Stimulated activated CD4-positive, alpha-beta T cell treated with anti-CD3 and anti-CD28 coated beads, Interleukin-2, amount 100 ng/mL, for 4 hours (primary cell): ENCODE data around the gene ZNF438.
A peak's percentile ranks its signal among the peaks of the same experiment; 100 is the strongest.
"Not testable (repeated sequence)": the region's sequence is repeated elsewhere in the genome, so short reads cannot be mapped to it uniquely, and the experiment has no call there.

Source experiments
- DNase-seq: peaks from one replicate; pipeline ENCODE4 v3.0.0-alpha.2; 2020; ENCODE audit warnings: low read depth

ZNF438 gene, protein sequence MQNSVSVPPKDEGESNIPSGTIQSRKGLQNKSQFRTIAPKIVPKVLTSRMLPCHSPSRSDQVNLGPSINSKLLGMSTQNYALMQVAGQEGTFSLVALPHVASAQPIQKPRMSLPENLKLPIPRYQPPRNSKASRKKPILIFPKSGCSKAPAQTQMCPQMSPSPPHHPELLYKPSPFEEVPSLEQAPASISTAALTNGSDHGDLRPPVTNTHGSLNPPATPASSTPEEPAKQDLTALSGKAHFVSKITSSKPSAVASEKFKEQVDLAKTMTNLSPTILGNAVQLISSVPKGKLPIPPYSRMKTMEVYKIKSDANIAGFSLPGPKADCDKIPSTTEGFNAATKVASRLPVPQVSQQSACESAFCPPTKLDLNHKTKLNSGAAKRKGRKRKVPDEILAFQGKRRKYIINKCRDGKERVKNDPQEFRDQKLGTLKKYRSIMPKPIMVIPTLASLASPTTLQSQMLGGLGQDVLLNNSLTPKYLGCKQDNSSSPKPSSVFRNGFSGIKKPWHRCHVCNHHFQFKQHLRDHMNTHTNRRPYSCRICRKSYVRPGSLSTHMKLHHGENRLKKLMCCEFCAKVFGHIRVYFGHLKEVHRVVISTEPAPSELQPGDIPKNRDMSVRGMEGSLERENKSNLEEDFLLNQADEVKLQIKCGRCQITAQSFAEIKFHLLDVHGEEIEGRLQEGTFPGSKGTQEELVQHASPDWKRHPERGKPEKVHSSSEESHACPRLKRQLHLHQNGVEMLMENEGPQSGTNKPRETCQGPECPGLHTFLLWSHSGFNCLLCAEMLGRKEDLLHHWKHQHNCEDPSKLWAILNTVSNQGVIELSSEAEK

DNA sequence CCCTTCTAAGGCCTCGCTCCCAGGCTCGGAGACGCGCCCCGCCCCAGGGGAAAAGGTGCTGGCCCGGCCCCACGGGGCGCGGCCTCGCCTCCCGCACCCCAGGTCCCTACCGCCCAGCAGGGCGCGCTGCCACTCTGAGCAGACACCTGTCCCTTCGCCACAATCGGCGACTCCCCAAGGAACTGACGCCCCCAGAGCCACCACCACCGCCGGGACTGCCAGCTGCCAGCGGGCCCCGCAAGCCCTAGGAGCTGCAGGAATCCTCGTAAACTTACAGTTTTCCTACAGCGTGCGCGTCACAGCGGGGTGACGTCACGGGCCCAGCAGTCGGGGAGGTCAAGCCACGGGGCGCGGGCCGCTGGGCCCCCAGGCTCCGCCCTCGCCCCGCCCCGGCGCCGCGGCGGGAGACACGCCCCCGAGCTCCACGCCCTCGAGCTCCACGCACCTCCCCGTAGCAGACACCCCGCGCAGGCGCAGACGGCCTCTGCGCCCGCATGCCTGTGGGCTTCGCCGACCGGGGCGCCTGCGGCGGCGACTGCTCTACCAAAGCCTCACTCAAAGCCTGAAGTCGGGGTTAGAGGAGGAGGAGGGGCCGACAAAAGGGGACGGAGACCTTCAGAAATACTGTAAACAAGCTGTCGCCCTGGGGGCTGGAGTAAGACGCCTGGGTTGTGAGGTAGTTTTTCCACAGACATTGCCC, at the start of gene ZNF438:
ZNF438 (minus strand) TSS at position 308 of the 700 bp plus-strand sequence. CDS start 154,831 bp downstream, outside the sequence.
- DNase-seq = peak; percentile 92

DNA sequence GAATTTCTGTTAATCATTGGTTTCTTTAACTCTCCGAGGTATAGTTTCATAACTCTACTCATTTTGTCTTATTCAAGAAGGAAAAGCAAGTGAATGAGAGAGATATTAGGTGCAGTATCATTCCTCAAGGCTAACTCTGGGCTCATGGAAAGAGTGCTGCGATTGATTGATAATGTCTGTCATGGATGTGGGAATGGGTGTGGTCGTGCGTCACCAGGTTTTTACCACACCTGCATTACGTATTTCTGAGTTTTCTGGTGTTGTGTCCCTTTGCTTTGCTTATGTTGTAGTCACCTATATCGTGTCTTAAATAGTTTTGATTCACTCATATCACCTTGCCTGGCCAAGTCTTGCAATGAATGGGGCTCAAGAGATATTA, 44.9 kb upstream of the ZNF438 start:
- DNase-seq = no peak

DNA sequence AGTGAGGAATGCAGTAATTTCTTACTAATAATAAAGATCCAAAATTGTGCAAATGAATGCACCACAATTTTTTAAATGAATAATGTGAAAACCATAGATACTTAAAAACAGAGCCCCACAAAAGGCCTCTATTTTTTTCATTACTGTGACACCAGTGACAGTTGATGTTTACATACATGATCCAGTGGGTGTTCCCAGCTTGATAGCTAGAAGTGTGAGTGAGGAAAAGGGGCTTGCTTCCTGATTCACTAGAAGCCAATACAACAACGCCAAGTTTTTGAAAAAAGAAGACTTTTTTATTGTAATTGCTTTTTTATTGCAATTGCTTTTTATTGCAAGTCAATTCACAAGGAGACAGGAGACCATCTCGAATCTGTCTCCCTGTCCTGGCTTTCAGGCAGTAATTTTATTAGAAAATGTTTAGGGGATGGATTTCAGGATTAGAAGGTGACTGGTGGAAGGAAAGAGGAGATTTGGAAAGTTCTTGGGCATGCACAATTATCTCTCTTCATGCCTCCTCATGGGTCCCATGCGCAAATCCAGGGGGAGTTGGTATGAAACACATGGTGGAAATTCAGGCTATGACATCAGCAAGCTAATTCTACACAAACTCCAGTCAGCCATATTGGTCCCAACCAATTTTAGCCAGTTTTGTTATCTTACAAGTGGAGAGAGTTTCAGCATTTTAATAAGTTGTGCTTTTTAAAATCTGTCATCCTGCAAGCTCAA, 44.4 kb upstream of the ZNF438 start:
- DNase-seq = no peak

DNA sequence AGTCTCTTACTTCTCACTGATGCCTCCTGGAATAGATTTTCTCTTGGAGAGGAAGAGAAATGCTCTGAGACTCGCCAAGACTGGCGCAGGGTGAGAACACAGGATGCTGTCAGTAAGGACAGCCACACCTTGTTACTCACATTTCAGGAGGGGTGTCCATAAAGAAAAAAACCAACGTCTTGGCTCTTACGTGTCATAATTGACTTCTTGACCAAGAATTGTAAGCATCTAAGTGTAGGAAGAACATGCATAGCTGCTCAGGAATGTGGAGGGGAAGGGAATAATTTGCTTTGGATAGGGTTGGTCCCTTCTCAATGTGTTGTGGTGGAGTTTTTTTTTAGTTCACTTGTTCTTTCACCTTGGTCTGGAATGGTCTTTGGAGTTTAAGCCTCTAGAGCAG, 43.8 kb upstream of the ZNF438 start:
- DNase-seq = no peak

DNA sequence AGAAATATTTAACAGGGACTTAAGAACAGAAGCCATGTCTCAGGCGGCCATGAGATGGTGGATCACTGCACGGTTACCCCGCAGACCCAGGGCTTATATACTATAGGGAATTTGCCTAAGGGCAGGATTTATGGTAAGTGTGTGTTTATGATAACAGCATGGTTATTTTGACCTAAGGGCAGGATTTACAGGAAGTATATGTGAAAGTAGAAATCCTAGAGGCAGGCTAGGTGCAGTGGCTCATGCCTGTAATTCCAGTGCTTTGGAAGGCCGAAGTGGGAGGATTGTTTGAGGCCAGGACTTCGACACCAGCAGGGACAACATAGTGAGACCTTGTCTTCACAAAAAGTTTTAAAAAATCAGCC, 43.0 kb upstream of the ZNF438 start:
- no peak for DNase-seq

DNA sequence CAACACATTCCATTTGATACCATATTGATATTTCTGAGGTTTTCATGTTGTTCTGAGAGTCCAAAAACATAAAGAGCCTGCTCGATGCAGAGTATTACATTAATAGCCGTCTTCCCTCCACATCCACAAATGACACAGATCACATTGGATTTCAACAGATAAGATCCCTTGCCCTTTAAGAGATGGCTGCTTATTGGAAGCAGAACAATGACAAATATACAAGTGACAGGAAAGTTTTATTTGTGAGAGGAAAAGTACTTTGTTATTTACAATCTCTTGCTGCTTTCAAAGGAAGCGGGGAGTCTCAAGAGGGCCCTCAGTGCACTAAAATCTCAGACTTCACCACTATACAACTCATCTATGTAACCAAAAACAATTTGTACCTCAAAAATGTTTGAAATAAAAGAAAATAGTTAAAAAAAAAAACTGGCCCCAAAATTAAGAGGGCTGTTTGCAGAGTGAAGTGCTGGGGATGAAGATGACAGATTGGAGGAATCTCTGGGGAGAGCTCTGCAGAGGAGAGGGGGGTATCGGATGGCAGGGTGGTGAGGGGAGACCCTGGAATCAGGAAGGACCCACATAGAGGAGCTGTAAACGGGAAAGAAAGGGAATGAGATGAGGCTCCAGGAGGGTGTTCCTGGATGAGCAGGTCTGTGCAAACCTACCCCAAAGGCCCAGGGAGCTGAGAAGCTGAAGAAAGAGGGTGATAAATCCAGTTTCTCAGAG, 42.5 kb upstream of the ZNF438 start:
- no peak for DNase-seq

DNA sequence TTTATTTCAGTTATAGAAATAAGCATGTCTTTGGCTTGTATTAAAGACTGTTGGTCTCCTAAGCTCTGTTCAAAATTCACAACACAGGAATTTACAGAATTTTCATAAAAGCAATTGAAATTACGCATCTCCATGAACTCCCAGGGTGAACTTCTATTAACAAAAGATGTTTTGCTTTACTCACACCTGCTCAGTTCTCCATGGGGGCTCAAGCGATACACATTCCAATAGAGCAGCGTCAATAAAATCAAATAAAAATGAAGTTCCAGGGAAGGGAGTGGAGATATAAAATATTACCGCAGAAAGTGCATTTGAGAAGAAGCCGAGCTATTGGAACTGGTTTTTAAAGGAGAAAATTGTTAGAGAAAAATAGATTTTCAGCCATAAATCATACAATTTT, 41.5 kb upstream of the ZNF438 start:
- no peak for DNase-seq

DNA sequence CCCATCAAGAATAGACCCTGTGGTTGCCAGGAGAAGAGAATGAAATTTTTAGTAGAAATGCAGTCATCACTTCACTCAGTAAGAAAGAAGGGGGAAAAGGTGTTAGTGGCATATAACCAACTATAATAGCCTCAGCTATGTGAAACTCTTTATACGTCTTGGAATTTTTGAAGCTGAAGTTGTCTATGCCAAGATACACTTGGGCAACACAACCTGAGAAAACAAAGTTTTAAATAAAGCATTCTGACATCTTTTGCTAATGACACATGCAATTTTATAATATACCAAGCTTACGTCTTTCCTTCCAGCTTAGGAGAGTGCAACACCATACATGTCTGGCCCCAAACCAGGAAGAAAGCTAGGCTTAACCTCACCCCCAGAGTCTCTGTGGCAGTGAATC, 40.8 kb upstream of the ZNF438 start:
- no peak for DNase-seq

DNA sequence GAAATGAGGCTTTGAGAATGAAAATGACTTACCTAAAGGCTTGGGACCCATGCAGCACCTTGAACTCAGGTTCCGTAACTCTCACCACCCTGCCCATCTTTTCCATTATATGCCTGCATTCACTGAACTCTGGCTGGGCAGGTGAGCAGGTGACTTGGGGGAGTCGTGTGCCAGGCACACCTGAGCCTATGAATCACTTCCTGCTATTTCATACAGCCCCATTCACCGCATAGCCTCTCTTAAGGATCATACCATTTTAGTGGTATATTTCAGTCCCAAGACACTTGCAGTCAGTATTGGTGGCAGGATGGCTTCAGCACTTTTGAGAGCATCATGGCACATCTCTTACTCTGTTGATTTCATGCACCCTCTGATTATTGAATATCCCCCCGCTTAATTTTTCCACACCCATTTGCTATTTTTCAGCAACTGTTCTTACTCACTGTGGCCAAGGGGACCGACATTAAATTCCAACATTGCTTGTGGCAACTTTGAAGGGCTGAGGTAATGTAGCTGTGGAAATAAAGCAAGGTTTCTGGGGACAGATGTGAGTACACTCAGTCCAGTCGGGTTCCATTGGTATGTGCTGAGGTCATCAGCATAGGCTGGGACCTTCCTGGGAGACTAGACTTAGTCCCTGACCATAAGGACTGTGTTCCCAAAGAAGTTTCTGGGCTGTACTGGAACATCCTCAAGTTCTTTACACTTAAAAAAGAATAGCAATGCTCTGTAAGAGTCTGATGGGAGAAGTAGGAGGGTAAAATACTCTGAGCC, 39.8 kb upstream of the ZNF438 start:
- DNase-seq = no peak

DNA sequence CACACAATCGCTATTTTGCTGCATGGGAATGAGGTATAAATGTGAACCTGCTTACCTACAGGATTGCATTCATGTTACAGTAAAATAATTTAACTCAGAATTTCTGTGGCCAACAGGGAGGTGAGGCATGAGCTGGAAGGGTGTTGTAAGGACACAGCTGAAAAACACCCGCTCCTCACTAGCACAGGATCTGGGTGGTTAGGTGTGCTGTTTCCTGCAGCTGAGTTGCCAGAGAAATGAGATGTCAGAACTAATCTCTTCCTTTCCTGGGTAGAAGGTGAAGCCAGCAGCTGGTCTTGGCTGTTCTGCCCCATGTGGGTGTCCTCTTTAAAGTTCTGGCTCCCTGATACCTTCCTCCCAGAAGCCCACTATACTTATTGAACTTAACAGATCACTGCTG, 39.0 kb upstream of the ZNF438 start:
- DNase-seq = no peak

DNA sequence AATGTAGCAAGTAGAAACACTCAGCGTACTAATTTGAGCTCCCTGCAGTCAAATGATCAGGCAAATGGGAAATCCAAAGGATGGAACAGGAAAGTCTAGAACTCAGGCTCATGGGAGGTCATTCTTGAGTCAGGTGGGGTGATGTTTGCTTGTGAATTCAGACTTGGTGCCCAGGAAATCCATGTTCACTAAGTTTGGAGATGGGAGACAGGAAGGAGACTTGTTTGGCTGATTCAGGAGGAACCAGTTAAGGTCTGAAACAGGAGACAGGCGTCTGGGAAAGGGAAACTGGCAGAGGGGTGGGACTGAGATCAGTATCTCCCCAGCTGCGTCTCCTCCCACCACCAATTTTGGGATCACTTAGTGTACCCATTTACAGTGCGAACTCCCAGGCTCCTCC, 38.4 kb upstream of the ZNF438 start:
- DNase-seq = no peak

DNA sequence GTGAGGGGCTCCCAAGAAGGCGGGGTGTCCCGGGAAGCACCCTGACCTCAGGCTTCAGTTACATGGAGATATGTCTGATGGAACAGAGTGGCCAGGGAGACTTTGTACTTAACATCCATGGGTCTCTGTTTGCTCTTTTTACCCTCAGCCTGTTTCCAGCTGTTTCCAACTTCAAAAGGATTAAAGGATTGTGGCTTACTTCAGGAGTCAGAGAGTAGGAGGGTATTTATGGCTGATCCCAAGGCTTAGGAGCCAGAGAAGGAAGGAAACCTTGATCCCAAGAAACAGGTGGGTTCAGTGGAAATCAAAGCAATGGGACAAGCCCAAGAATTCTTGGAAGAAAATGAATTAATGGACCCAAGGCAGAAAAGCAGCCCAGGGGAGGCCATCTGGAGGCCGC, 37.7 kb upstream of the ZNF438 start:
- DNase-seq = no peak

DNA sequence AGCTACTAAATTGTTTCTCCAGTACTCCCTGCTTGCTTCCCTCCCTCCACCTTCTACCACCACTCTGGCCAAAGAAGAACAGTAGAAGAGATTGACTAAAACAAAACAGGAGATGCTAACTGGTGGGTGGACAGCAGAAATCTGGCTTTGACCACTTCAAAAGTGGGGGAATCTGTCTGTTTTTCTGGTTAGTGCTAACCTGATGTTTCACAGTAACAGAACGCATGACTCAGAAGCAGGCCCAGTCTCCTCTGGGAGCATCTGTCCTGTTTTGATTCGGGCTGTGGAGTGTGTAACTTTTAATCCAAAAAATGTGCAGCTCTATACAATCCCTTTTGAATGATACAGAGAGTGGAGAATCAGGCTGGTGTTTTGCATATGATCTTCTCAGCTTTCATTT, 32.7 kb upstream of the ZNF438 start:
- DNase-seq = no peak

DNA sequence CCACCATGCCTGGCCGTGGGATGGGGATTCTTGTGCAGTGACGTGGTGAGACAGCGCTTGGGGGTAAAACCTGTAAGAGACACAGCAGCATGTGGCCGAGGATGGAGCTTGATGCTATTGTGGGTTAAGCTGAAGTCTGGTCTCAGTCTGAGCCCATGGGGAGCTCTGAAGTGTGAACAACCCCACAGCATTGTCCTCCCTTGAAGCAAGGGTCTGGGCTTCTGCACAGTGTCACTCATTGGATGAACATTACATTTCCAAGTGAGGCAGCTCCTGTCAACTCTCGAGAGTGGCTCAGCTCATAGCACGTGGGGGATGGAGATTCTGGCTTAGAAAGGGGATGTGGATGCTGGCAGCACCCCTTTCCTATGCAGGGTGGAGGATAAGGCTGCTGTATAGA, 32.2 kb upstream of the ZNF438 start:
- no peak for DNase-seq

DNA sequence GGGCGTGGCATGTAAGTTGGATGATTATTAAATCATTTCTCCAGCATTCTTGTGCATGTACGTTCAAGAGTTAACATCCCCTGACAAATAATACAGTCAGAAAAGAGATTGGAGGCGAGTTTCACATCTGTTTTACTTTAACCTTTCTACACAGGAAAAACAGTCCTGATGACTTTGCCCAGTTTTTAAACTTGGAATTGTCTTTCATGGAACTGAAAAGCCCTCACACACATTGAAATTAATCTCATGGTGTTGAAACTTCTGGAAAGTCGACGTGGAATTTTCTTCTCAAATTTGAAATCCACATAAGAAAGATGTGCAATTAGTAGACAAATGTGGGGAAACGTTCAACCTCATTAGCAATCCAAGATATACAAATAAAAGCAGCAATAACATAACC, 31.2 kb upstream of the ZNF438 start:
- no peak for DNase-seq

DNA sequence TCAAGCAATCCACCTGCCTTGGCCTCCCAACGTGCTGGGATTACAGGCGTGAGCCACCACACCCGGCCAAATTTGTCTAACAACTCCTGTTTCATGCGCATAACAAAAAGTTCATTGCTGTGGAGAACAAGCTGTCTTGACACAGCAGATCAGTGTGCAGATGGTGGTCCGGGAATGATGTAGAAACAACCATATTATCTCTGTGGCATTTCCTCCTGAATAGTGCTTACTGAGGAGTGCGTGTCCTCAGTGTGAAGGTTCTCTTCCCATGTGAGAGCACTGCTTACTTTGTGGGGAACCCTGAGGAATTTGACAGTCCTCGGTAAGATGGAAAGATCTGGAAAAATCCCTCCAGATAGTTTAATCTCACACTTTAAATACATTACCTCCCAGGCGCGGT, 30.3 kb upstream of the ZNF438 start:
- DNase-seq = no peak

DNA sequence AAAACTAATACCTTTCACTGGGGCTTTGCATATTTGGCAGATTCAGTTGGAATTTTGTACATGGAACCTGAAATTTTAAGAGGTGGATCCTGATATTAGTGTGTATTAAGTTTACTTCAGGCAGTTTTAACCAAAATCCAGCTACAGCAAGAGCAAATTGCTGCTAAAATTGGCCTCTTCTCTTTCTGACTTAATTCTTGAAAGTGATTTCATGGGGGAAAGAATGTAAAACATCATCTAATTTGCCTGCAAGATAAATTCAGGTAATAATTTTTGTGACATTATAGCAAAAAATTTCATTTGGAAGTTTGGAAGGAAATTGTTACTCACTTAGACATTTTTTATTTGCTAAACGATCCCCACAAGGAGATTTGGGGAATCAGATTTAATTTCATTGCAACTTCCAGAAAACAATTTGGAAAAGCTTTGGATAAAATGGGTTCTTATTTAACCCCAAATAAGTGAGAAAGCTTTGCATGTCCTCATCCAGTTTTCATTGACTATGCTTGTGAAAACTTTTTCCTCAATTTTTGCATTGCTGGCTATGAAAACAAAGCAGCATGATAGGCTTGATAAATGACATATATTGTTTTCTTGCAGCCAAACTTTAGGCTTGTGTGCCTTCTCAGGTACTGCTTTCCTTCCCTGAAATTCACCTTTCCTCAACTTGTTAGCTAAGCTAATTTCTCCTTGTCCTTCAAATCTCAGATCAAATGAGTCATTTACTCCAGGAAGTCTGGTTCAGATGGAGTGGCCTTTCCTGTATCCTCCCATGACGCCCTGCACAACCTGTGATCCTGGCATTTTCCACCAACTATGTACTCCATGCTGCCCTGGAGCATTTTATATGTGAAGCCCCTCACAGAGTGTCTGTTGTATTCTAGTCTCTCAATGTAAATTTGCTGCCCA, 27.4 kb upstream of the ZNF438 start:
- no peak for DNase-seq

DNA sequence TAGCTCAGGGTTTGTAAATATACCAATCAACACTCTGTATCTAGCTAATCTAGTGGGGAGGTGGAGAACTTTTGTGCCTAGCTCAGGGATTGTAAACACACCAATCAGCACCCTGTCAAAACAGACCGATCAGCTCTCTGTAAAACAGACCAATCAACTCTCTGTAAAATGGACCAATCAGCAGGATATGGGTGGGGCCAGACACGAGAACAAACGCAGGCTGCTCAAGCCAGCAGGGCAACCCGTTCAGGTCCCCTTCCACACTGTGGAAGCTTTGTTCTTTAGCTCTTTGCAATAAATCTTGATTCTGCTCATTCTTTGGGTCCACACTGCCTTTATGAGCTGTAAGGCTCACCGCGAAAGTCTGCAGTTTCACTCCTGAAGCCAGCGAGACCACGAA, 25.0 kb upstream of the ZNF438 start:
- not testable (repeated sequence) for DNase-seq

DNA sequence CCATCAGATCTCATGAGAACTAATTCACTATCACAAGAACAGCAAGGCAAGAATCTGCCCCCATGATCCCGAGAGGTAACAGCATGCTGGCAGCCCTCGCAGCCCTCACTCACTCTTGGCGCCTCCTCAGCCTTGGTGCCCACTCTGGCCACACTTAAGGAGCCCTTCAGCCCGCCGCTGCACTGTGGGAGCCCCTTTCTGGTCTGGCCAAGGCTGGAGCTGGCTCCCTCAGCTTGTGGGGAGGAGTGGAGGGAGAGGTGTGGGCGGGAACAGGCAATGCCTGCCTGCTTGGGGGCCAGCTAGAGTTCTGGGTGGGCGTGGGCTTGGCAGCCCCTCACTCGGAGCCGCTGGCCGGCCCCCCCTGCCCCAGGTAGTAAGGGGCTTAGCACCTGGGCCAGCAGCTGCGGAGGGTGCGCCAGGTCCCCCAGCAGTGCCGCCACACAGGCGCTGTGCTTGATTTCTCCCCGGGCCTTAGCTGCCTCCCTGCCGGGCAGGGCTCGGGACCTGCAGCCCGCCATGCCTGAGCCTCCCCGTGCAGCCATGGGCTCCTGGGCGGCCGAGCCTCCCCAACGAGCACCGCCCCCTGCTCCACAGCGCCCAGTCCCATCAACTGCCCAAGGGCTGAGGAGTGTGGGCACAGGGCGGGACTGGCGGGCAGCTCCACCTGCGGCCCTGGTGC, 24.0 kb upstream of the ZNF438 start:
- no peak for DNase-seq
